ENCODE measurements around the gene SEC31A.

GRCh38 chr4:82890901-82891706 lies at the start of gene SEC31A:
- TF ChIP-seq, protein P1, sequence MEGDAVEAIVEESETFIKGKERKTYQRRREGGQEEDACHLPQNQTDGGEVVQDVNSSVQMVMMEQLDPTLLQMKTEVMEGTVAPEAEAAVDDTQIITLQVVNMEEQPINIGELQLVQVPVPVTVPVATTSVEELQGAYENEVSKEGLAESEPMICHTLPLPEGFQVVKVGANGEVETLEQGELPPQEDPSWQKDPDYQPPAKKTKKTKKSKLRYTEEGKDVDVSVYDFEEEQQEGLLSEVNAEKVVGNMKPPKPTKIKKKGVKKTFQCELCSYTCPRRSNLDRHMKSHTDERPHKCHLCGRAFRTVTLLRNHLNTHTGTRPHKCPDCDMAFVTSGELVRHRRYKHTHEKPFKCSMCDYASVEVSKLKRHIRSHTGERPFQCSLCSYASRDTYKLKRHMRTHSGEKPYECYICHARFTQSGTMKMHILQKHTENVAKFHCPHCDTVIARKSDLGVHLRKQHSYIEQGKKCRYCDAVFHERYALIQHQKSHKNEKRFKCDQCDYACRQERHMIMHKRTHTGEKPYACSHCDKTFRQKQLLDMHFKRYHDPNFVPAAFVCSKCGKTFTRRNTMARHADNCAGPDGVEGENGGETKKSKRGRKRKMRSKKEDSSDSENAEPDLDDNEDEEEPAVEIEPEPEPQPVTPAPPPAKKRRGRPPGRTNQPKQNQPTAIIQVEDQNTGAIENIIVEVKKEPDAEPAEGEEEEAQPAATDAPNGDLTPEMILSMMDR (conservative IDR thresholded peaks at IDR 0.05; ENCODE audit: low read depth in 2 of 2) = no peak
- no peak for TF ChIP-seq EZH2 (IDR thresholded peaks at IDR 0.05; ENCODE audit: low read depth, unreplicated experiment)
- peak; percentile 94 for TF ChIP-seq POLR2AphosphoS5 (IDR thresholded peaks at IDR 0.05; ENCODE audit: low read depth)
- no peak for TF ChIP-seq REST (IDR thresholded peaks at IDR 0.05; ENCODE audit: unreplicated experiment)
- no peak for TF ChIP-seq STAT1 (IDR thresholded peaks at IDR 0.05; ENCODE audit: unreplicated experiment)
- TF ChIP-seq EZH2phosphoT487 (IDR thresholded peaks at IDR 0.05; ENCODE audit: unreplicated experiment) = no peak
- TF ChIP-seq JUNB (IDR thresholded peaks at IDR 0.05; ENCODE audit: unreplicated experiment) = no peak

Data from GM23338 (cell line).